Lung (tissue), 12 donors: Measurements from ENCODE around the gene TAAR9. TPM values are rescaled to one million over a fixed set of nuclear protein-coding genes. Genes with fewer than 3 reads are reported as not detected.
"Not testable (repeated sequence)": the region's sequence is repeated elsewhere in the genome, so short reads cannot be mapped to it uniquely, and the experiment has no call there.

Source experiments
- ATAC-seq: fragments of 200-7000 bp; cut with Tn5 transposase; one replicate; pipeline ENCODE4 v1.9.1; 2020; ENCODE audit warnings: moderate number of reproducible peaks; ENCODE audit not compliant: insufficient read depth, low FRiP score
- DNase-seq, 3 donors: peaks; one replicate each; pipeline ENCODE4 v3.0.0-alpha.2; 2013 to 2017
- H3K27ac ChIP-seq, 2 donors: one replicate each; pipeline ENCODE4 v1.5.1; 2013; ENCODE audit warnings: mild to moderate bottlenecking in 2 of 2, moderate library complexity in 2 of 2, control low read depth in 1 of 2, inconsistent platforms in 1 of 2, low read depth in 1 of 2, low read length in 1 of 2
- H3K27me3 ChIP-seq, 3 donors: one replicate each; pipeline ENCODE4 v1.5.1; 2013; ENCODE audit warnings: low read length in 2 of 3; ENCODE audit not compliant: control insufficient read depth in 3 of 3, insufficient read depth in 3 of 3
- H3K36me3 ChIP-seq, 4 donors: one replicate each; pipeline ENCODE4 v1.5.1; 2013; ENCODE audit warnings: low read length in 4 of 4, mild to moderate bottlenecking in 1 of 4, moderate library complexity in 1 of 4; ENCODE audit not compliant: control insufficient read depth in 4 of 4, insufficient read depth in 4 of 4
- H3K4me1 ChIP-seq, 5 donors: one replicate each; pipeline ENCODE4 v1.5.1; 2013; ENCODE audit warnings: low read length in 5 of 5, mild to moderate bottlenecking in 2 of 5, moderate library complexity in 1 of 5; ENCODE audit not compliant: control insufficient read depth in 5 of 5, insufficient read depth in 5 of 5
- H3K4me3 ChIP-seq: one replicate; pipeline ENCODE4 v1.5.1; 2013; ENCODE audit warnings: mild to moderate bottlenecking, control low read depth, moderate library complexity
- H3K9ac ChIP-seq, 2 donors: one replicate each; pipeline ENCODE4 v1.5.1; 2013; ENCODE audit warnings: low read length in 2 of 2, control low read depth in 1 of 2; ENCODE audit not compliant: insufficient read depth in 1 of 2
- H3K9me3 ChIP-seq, 4 donors: one replicate each; pipeline ENCODE4 v1.5.1; 2013; ENCODE audit warnings: low read length in 3 of 4, mild to moderate bottlenecking in 1 of 4, moderate library complexity in 1 of 4; ENCODE audit not compliant: control insufficient read depth in 4 of 4, insufficient read depth in 3 of 4
- CTCF ChIP-seq: IDR thresholded peaks from 2 replicates; pipeline ENCODE4 v1.5.1; 2012; ENCODE audit warnings: mild to moderate bottlenecking; ENCODE audit errors: control extremely low read depth, extremely low read depth
- WGBS, 2 donors: extraction: QIAGEN DNeasy Blood & Tissue Kit; methylation state at CpG; one replicate each; pipeline ENCODE4 v1.1.7; 2013; 5-methylcytosine and 5-hydroxymethylcytosine counted together
- polyA plus RNA-seq, 2 donors: library from polyadenylated mRNA; stranded (reverse); fragments of 200-250 nt; gene quantifications; one replicate each; pipeline ENCODE4 v1.2.1, GENCODE V29; 2013
- total RNA-seq, 2 donors: library from RNA; depleted of rRNA in 1 of 2; stranded (reverse); fragments of >200 nt in 1 of 2; gene quantifications; one replicate each; pipeline ENCODE4 v1.2.1, GENCODE V29; 2014 to 2021
- donor health status: control.
- donor health status: control.
- donor health status: Bipolar disorder and iron deficiency.
- donor health status: healthy.
- donor health status: DM: yes; HTN: yes; CAD: no.

The TAAR9 gene
- total and polyA plus RNA-seq, 4 donors: not detected

GRCh38 chr6:132551214-132551613 is 13.1 kb downstream of the TAAR9 start:
- H3K4me1 ChIP-seq: no peaks in the 10 kb centered on the region
- TF ChIP-seq CTCF: no peak
- H3K27me3 ChIP-seq: no peaks in the 10 kb centered on the region
- H3K9ac ChIP-seq: no peak overlapping the region
- 84 to 87% methylated on average over 4 of the region's 4 CpGs for WGBS, 2 donors
- DNase-seq (no peak), ATAC-seq (no peak)
- no peak overlapping the region for H3K27ac ChIP-seq
- H3K4me3 ChIP-seq: no peak overlapping the region
- H3K9me3 ChIP-seq: no peaks in the 10 kb centered on the region
- no peaks in the 10 kb centered on the region for H3K36me3 ChIP-seq

- TF ChIP-seq CTCF: no peak
- H3K4me3 ChIP-seq: no peak within 1 kb of the TSS
- WGBS, 2 donors: 93 to 95% methylated on average over 2 of the region's 2 CpGs
- H3K27ac ChIP-seq: no peak within 1 kb of the TSS
- no peaks in the 10 kb centered on the region for H3K27me3 ChIP-seq
- H3K36me3 ChIP-seq: no peaks in the 10 kb centered on the region
- DNase-seq (no peak), ATAC-seq (no peak)
- H3K4me1 ChIP-seq: no peaks in the 10 kb centered on the region
- no peak within 1 kb of the TSS for H3K9ac ChIP-seq
- H3K9me3 ChIP-seq: no peaks in the 10 kb centered on the region
Observed at GRCh38 chr6:132552372-132552771, 14.3 kb downstream of the TAAR9 start, which contains the start of gene TAAR8. Gene TAAR8 (plus strand): TSS chr6:132552672. CDS start chr6:132552693, 21 bp downstream.

- H3K4me3 ChIP-seq, H3K4me1 ChIP-seq, H3K27ac ChIP-seq, ATAC-seq, DNase-seq, H3K27me3 ChIP-seq, H3K9ac ChIP-seq, H3K36me3 ChIP-seq, H3K9me3 ChIP-seq: not testable (repeated sequence)
- WGBS, 2 donors: 75 to 86% methylated on average over 3 of the region's 3 CpGs
Observed at GRCh38 chr6:132560087-132560486, 22.0 kb downstream of the TAAR9 start.

- WGBS, 2 donors: 88 to 93% methylated on average over 6 of the region's 6 CpGs
- H3K9me3 ChIP-seq: peaks cover 0 to 1% (median 0%) of the 10 kb centered on the region in 4 donors
- ATAC-seq: no peak
- no peak for DNase-seq
- no peak overlapping the region for H3K9ac ChIP-seq
- no peaks in the 10 kb centered on the region for H3K4me1 ChIP-seq
- no peaks in the 10 kb centered on the region for H3K36me3 ChIP-seq
- TF ChIP-seq CTCF: no peak
- peaks cover 0 to 3% (median 0%) of the 10 kb centered on the region in 3 donors for H3K27me3 ChIP-seq
- H3K4me3 ChIP-seq: no peak overlapping the region
- no peak overlapping the region for H3K27ac ChIP-seq
Observed at GRCh38 chr6:132566404-132566803, 28.3 kb downstream of the TAAR9 start.
